HG03558 (cell line): ENCODE data around the gene TGM2.

ENCODE experiments used
- ATAC-seq: cut with Tn5 transposase; IDR thresholded peaks from one replicate; pipeline ENCODE4 v1.9.1; 2021; ENCODE audit warnings: moderate number of reproducible peaks; ENCODE audit not compliant: unreplicated experiment; ENCODE audit errors: extremely low read depth

The TGM2 gene

GRCh38 chr20:38134427-38135270 is 30.4 kb downstream of the TGM2 start:
- no peak for ATAC-seq

DNA sequence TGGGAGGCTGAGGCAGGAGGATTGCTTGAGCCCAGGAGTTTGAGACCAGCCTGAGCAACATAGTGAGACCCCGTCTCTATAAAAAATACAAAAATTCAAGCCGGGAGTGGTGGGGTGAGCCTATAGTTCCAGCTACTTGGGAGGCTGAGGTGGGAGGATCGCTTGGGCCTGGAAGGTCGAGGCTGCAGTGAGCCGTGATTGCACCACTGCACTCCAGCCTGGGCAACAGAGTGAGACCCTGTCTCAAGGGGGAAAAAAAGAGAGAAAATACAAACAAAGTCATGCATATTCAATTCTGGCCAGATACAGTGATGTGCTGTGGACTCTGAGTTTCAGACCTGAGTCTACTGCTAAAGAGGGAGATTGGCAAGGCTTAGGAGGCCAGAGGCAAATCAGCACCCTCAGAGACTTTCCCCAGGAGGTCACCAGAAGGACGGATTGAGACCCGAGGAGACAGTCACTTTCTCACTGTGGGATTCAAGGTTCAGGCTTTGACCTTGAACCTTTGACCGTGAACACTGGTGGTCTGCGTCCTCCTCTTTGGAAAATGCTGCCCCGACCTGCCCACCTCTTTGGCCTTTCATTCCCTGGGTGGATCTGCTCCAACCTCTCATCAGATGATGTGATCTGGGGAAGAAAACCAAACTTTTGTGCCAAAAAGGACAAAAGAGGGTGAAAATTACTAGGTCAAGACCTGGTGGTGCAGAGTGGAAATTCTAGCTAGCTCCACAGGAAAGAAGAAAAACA is 31.2 kb downstream of the TGM2 start:
- no peak for ATAC-seq

DNA sequence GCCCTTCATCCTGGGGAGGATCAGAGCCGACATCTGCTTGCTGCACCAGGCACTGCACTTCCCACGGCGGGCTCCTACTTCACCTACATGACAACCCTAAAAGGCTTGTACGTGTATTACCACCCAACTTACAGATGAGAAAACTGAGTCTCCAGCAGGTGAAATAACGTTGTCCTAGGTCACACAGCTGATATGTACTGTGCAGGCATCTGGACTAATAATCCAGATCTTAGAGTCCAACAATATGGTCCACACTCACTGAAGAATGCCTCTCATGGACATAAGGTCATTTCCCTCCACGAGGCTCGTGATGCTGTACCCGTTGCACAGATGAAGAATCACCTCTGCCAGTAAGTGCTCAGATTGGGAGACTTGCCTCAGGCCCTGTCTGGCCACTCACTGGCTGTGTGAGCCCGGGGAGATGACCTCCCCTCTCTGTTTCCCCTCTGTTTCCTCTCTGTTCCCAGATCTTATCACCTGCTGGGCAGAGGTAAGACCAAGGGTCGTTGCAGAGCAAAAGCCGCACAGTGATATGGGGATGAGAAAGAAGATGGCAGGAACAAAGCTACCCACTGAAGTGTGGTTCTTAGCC is 32.1 kb downstream of the TGM2 start:
- ATAC-seq: no peak

GRCh38 chr20:38132156-38132909 is 32.7 kb downstream of the TGM2 start:
- ATAC-seq: no peak

- ATAC-seq: no peak
Observed at GRCh38 chr20:38131588-38132121, 33.4 kb downstream of the TGM2 start.

DNA sequence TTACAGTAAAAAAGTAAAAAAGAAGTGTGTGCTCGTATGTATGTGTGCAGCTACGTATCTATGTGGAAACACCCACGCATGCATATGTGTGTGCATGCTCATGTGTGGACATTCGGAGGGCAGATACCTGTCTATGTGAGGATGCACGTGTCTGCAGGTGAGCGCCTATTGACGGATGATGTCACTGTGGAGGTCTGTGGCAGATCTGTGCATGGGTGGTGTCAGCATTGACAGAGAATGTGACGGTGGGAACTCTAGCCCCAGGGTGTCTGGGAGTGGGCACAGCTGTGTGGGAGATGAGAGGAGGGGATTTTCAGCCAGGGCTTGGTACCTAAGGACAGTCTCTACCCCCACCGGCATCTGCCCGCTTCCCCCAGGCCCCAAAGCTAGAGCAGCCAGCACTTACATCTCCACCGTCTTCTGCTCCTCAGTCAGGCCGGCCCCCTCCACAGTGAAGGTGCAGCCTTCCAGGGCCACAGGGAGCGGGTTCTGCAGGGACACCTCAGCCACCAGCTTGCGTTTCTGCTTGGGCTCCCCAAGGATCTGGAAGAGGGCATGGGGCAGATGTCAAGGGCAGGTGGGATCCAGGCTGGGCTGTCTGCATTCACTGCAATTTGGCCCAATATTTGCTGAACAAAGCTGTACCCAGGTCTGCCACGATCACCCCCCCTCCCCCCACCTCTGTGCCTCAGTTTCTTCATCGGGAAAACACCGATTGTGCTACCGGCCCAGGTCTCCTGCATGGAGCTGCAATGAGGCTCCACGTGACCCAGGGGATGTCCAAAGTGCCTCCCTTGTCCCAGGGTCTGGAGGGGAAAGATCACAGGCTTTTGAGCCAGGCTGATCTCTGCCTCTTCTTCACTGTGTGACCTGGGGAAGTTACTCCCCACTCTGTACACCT is 34.1 kb downstream of the TGM2 start:
- ATAC-seq: no peak

DNA sequence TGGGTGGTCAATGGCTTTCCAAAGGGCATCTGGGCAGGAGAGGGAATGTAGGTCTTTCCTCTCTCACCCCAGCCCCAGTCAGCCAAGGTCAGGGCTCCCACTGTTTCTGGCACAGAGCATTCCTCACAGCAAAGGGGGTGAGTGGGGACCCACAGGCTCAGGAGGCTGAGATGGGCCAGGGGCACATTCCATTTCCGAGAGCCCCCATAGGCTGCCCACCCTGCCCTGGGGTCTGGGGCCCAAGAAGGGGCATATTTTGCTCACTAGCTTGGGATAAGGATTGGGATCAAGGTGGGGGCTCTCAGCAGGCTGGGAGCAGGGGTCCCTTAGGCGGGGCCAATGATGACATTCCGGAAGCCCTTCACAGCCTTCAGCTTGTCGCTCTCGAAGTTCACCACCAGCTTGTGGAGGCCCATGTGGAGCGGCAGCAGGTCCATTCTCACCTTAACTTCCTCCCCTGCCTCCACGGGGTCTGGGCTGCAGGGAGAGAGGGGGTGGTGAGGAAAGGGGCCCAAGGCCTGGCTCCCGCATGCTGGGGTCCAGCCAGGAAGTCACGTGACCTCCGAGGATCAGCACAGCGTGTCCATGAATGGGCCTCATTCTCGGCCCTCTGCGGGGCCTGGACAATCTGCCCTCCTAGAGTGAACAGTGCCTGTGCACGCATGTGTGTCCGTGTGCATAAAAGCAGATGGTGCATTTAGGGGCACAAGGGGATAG is 35.0 kb downstream of the TGM2 start:
- ATAC-seq: no peak

DNA sequence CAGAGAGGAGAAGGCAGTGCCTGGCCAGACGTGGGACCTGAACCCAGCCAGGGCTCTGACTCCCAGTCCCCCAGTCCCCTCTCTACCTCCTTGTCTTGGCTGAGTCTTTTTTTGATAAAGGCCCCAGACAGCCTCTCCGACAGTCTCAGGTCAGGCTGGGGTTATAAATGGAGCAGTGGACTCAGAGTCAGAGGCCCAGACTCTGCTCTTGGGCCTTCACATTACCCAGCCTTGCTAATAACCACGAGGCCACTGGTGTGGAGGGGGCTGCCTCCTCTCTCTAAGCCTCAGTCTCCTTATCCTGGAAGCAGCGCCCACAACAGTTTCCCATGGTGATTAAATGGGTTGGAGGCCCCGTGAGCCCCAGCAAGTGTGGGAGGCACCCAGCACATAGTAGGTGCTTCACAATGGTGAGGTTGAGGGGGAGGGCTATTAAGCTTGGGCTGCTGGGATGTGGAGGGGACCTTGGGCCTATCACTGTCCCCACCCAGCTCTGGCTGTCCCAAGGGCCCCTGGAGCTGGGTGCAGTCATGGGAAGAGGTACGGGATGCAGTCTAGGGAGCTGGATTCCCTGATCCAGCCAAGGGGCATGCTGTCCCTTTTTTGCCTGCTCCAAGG is 35.7 kb downstream of the TGM2 start:
- no peak for ATAC-seq

- no peak for ATAC-seq
Observed at GRCh38 chr20:38128691-38129090, 36.4 kb downstream of the TGM2 start.

GRCh38 chr20:38127920-38128528 is 37.0 kb downstream of the TGM2 start:
- no peak for ATAC-seq

DNA sequence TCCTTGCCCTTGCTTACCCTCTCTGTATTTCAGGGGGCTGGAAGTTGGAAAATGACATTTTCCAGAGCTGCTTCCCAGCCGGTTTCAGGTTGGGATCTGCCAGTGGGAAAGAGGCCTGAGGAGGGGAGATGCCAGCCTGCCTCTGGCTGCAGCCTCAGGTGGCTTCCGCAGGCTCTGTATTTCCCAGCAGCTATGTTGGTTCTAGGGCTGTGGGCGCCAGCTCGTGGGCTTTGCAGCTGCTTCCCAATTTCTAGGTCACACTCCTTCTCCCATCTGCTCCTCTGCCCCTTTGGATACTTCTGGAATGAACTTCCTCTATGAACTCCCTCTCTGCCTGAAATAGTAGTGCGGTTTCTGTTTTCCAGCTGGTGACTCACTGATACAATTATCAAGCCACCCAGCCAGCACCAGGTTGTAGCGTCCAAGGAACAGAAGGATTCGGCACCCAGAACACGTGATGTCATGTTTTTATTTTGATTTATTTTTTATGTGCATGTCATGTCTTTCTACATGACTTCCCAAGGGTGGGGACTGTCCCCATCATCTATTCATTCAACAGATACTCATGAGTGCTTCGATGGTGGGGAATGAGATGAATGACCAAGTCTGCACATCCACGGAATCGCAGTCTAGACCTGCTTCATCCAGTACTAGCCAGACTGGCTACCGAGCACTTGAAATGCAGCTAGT is 38.0 kb downstream of the TGM2 start:
- no peak for ATAC-seq

DNA sequence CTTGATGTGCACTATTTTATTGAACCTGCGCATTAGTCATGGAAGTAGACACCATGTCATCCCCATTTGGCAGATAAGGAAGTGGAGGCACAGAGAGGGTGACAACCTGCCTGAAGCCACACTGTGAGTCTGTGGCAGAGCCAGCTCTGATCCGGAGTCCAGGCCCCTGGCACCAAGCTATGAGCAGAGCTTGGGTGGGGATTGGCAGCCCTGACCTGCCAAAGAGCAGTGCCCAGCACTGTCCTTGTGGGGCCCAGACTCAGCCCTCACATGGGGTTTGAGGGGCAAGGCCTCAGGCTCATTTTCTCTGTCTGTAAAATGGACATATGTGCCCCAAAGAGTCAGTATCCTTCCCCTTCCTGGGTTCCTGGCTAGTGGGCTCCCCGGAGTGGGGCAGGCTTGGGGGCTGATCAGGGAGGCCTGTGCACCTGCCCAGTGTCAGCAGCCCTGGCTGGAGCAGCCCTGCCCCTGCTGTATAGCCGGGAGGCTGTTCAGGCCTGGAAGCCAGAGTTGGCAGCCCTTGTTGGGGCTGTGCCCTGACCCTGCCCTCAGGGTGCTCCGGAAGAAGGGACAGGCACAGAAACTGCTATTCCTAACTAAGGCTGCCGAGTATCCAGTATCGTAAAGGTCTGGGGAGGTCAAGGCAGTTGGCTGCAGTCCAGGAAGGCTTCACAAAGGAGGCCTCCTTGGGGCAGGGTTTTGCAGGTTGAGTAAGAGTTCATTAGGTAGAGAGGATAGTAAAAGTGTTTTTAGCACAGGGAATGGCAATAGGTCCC is 38.7 kb downstream of the TGM2 start:
- no peak for ATAC-seq

- ATAC-seq: no peak
Observed at GRCh38 chr20:38125157-38126056, 39.7 kb downstream of the TGM2 start.

DNA sequence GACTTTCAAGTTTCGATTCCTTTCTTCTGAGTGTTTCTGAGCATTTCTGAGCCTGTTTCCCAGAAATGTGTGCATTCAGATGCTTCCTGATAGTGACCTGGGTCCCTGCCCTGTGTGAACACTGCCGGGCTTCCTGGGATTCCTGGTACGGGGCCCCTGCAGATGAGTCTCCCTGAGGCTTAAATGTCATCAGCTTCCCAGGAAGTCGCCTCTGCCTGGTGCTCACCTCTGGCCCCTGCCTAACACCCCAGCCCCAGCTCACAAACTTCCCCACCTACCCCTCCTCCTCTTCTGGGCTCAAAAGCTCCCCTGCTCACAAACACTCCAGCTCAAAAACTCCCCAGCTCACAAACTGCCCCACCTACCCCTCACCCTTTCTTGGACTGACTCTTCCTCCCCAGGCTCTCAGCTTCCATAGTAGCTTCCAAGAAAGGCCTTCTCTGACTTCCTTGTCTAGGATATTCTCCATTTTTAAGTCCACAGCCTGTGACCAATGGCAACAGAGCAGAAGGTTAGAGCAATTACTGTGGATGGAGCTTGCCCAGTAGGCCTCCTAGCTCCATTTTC is 42.0 kb downstream of the TGM2 start:
- ATAC-seq: no peak

- ATAC-seq: no peak
Observed at GRCh38 chr20:38121741-38122140, 43.3 kb downstream of the TGM2 start.
